ENCODE measurements around the gene SYT5. TPM values are rescaled to one million over a fixed set of nuclear protein-coding genes. Genes with fewer than 3 reads are reported as not detected.
A peak's percentile ranks its signal among the peaks of the same experiment; 100 is the strongest.

SYT5 gene
- total and polyA plus RNA-seq, 2 of the 13 experiments (the other 11 are each of a cell fraction or from before 2014, with no cell fraction given): not detected

GRCh38 chr19:55209693-55210472 lies 29.8 kb upstream of the SYT5 start (continued):
- TF ChIP-seq MED8 (CRISPR knock-in tag; IDR thresholded peaks at IDR 0.05; ENCODE audit: insufficient replicate concordance): no peak
- TF ChIP-seq ZNF589 (CRISPR knock-in tag; conservative IDR thresholded peaks at IDR 0.05): 0 out of 2 replicates have a peak, but pooled peaks have one; percentile 22
- peak; percentile 86; the same call in 1 of the 2 replicates for TF ChIP-seq KDM5B (CRISPR knock-in tag; IDR thresholded peaks at IDR 0.05; ENCODE audit: borderline replicate concordance)
- peak; percentile 73 for TF ChIP-seq ZEB1 (IDR thresholded peaks at IDR 0.05; ENCODE audit: insufficient replicate concordance, low read depth)
- TF ChIP-seq ZBTB38 (CRISPR knock-in tag; IDR thresholded peaks at IDR 0.05): peak; percentile 32; the same call in 1 of the 2 replicates
- peak; percentile 88 for TF ChIP-seq ZNF605 (CRISPR knock-in tag; IDR thresholded peaks at IDR 0.05)
- 0 out of 2 replicates have a peak, but pooled peaks have one; percentile 46 for TF ChIP-seq ESRRA (CRISPR knock-in tag; IDR thresholded peaks at IDR 0.05; ENCODE audit: low read depth)
- TF ChIP-seq IRF9 (CRISPR knock-in tag; IDR thresholded peaks at IDR 0.05; ENCODE audit: borderline replicate concordance): peak; percentile 78
- no peak for TF ChIP-seq TP53 (CRISPR knock-in tag; conservative IDR thresholded peaks at IDR 0.05)
- peak; percentile 63; the same call in 1 of the 2 replicates for TF ChIP-seq MXD3 (CRISPR knock-in tag; IDR thresholded peaks at IDR 0.05)
- peak; percentile 56; the same call in 1 of the 2 replicates for TF ChIP-seq ZFP91 (CRISPR knock-in tag; IDR thresholded peaks at IDR 0.05; ENCODE audit: borderline replicate concordance)
- 0 out of 2 replicates have a peak, but pooled peaks have one; percentile 56 for TF ChIP-seq ZC3H4 (CRISPR knock-in tag; IDR thresholded peaks at IDR 0.05; ENCODE audit: borderline replicate concordance)
- peak; percentile 45; the same call in 1 of the 2 replicates for TF ChIP-seq KMT2B (CRISPR knock-in tag; IDR thresholded peaks at IDR 0.05)
- no peak for TF ChIP-seq RFXANK (CRISPR knock-in tag; IDR thresholded peaks at IDR 0.05)
- no peak; the same call in 1 of the 2 replicates for TF ChIP-seq SKIL (CRISPR knock-in tag; IDR thresholded peaks at IDR 0.05; ENCODE audit: borderline replicate concordance)
- peak; percentile 25; the same call in 1 of the 2 replicates for TF ChIP-seq ZNF878 (CRISPR knock-in tag; IDR thresholded peaks at IDR 0.05)
- TF ChIP-seq ZNF263 (CRISPR knock-in tag; IDR thresholded peaks at IDR 0.05): peak; percentile 89
- peak; percentile 46; the same call in 1 of the 2 replicates for TF ChIP-seq NFIC (IDR thresholded peaks at IDR 0.05; ENCODE audit: low read length)
- no peak for TF ChIP-seq TAF15 (IDR thresholded peaks at IDR 0.05; ENCODE audit: low read depth, low read length, poor library complexity, severe bottlenecking)
- TF ChIP-seq ZNF350 (CRISPR knock-in tag; IDR thresholded peaks at IDR 0.05; ENCODE audit: borderline replicate concordance, low read depth): no peak
- 0 out of 2 replicates have a peak, but pooled peaks have one; percentile 49 for TF ChIP-seq ZNF552 (CRISPR knock-in tag; IDR thresholded peaks at IDR 0.05; ENCODE audit: borderline replicate concordance)
- peak; percentile 71 for TF ChIP-seq RBM39 (IDR thresholded peaks at IDR 0.05; ENCODE audit: low read depth, low read length, poor library complexity, severe bottlenecking)
- 0 out of 2 replicates have a peak, but pooled peaks have one; percentile 19 for TF ChIP-seq TSC22D2 (CRISPR knock-in tag; IDR thresholded peaks at IDR 0.05; ENCODE audit: borderline replicate concordance)
